Cardiac muscle cell (in vitro differentiated cells and primary cell): ENCODE results near the gene C20orf173. TPM values are rescaled to one million over a fixed set of nuclear protein-coding genes. Genes with fewer than 3 reads are reported as not detected.

Experiments used
- DNase-seq, 2 donors: peaks; one replicate each; pipeline versions ENCODE4 v3.0.0 to v3.0.0-alpha.2; 2010 to 2017; ENCODE audit warnings: low read depth in 1 of 2, low spot score in 1 of 2
- H3K27ac ChIP-seq: fragments of 200-600 bp; sonication (generic); 2 replicates; pipeline ENCODE4 v1.5.1; 2016
- H3K27me3 ChIP-seq: fragments of 200-600 bp; sonication (generic); 2 replicates; pipeline ENCODE4 v1.6.0; 2016; ENCODE audit warnings: control low read depth
- H3K36me3 ChIP-seq: fragments of 200-600 bp; sonication (generic); 2 replicates; pipeline ENCODE4 v1.5.1; 2016; ENCODE audit warnings: control low read depth
- H3K4me1 ChIP-seq: fragments of 200-600 bp; sonication (generic); 2 replicates; pipeline ENCODE4 v1.8.1; 2017; ENCODE audit warnings: low read depth, mild to moderate bottlenecking, mixed run types
- H3K4me3 ChIP-seq: fragments of 200-600 bp; sonication (generic); 2 replicates; pipeline ENCODE4 v1.5.1; 2016; ENCODE audit warnings: mild to moderate bottlenecking
- H3K9me3 ChIP-seq: fragments of 200-600 bp; sonication (generic); 2 replicates; pipeline ENCODE4 v1.5.1; 2017; ENCODE audit warnings: low read depth, mild to moderate bottlenecking, control low read depth
- polyA plus RNA-seq: library from polyadenylated mRNA; unstranded; fragments of >200 nt; fragmentation: Nextera tagmentation; extraction: Ambion mirVana; gene quantifications from 2 replicates; pipeline ENCODE4 v1.2.1, GENCODE V29; 2016
- total RNA-seq: library from RNA; depleted of rRNA; stranded (reverse); fragments of >200 nt; gene quantifications from 2 replicates; pipeline ENCODE4 v1.2.3, GENCODE V29; 2016
- TF ChIP-seq, protein P1 (sequence below): IDR thresholded peaks from 2 replicates; pipeline ENCODE4 v1.5.1; 2012; ENCODE audit warnings: low read depth, mild to moderate bottlenecking, low read length

C20orf173 gene
- total and polyA plus RNA-seq, 2 experiments from 2014 or later: not detected

DNA sequence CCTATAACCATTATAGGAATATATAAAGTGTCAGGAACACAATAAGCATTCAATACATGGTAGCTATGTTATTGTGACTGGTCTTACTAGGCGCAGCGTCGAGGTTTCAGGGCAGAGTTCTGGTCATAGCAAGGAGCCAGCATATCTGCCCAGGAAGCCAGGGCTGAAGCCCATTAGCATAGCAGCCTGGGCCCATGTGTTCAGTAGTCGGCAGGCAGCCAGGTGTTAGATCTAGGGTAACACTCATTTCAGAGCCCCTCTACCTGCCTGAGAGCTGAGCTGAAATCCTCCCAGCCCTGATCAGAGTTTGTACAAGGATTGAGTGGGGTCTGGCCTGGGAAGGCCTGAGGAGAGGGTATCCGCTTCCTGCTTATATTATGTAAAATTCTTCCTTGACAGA lies 32.1 kb downstream of the C20orf173 start:
- Histone ChIP-seq H3K4me3 (no peak overlapping the region), H3K36me3 (peaks cover 59% of the 10 kb centered on the region), H3K9me3 (no peaks in the 10 kb centered on the region), H3K27ac (no peak overlapping the region), H3K4me1 (no peaks in the 10 kb centered on the region), H3K27me3 (no peaks in the 10 kb centered on the region)
- DNase-seq: no peak
- TF ChIP-seq, protein P1, sequence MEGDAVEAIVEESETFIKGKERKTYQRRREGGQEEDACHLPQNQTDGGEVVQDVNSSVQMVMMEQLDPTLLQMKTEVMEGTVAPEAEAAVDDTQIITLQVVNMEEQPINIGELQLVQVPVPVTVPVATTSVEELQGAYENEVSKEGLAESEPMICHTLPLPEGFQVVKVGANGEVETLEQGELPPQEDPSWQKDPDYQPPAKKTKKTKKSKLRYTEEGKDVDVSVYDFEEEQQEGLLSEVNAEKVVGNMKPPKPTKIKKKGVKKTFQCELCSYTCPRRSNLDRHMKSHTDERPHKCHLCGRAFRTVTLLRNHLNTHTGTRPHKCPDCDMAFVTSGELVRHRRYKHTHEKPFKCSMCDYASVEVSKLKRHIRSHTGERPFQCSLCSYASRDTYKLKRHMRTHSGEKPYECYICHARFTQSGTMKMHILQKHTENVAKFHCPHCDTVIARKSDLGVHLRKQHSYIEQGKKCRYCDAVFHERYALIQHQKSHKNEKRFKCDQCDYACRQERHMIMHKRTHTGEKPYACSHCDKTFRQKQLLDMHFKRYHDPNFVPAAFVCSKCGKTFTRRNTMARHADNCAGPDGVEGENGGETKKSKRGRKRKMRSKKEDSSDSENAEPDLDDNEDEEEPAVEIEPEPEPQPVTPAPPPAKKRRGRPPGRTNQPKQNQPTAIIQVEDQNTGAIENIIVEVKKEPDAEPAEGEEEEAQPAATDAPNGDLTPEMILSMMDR: no peak

DNA sequence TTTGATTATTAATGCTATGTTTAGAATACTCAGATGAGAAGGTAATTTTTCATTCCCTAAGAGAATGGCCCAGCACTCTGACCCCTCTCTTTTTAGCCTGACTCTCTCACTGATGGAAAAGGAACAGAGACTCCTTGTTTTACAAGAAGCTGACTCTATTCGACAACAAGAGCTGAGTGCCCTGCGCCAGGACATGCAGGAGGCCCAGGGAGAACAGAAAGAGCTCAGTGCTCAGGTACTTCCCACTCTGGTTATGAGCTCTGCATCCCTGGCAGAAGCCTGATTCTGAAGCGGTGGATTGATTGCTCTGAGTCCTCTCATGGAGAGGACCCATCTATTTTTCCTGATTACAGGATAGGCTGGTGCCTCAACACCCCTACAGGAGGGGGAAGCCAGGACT lies 33.0 kb downstream of the C20orf173 start:
- TF ChIP-seq, protein P1: no peak
- Histone ChIP-seq H3K4me1 (no peaks in the 10 kb centered on the region), H3K9me3 (no peaks in the 10 kb centered on the region), H3K27me3 (no peaks in the 10 kb centered on the region), H3K4me3 (no peak overlapping the region), H3K27ac (no peak overlapping the region), H3K36me3 (peaks cover 61% of the 10 kb centered on the region)
- DNase-seq: no peak

DNA sequence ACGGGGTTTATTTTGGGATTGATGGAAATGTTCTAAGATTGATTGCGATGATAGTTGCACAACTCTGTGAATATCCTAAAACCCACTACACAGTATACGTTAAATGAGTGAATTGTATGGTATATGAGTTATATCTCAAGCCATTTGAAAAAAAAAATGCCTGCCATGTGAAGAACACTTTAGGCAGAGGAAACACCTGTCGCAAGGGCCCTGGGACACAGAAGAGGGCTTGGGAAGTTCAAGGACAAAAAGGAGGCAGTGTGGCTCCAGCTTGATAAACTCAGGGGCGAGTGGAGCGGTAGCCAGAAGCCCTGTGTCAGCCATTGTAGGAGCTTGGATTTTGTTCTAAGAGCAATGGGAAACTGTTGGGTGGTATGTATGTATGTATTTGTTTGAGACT lies 37.1 kb downstream of the C20orf173 start:
- Histone ChIP-seq H3K27me3 (no peaks in the 10 kb centered on the region), H3K27ac (no peak overlapping the region), H3K9me3 (no peaks in the 10 kb centered on the region), H3K4me1 (no peaks in the 10 kb centered on the region), H3K36me3 (peaks cover 52% of the 10 kb centered on the region), H3K4me3 (no peak overlapping the region)
- no peak for DNase-seq
- TF ChIP-seq, protein P1: no peak

DNA sequence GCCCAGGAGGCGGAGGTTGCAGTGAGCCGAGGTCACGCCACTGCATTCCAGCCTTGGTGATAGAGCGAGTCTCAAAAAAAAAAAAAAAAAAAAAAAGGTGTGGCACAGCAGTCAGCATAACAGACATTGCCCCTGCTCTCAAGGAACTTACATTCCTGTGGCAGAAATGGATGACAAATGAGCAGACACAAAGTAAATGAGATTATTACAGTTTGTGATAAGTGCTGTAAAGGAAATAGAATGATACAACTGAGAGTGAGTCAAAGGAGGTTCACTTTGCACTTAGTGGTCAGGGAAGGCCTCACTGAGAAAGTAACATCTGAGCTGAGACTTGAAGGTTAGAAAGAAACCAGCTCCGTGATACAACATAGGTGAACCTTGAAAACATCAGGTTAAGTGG lies 37.6 kb downstream of the C20orf173 start:
- no peak for DNase-seq
- Histone ChIP-seq H3K9me3 (no peaks in the 10 kb centered on the region), H3K36me3 (peaks cover 51% of the 10 kb centered on the region), H3K27ac (no peak overlapping the region), H3K4me3 (no peak overlapping the region), H3K27me3 (no peaks in the 10 kb centered on the region), H3K4me1 (no peaks in the 10 kb centered on the region)
- TF ChIP-seq, protein P1: no peak

DNA sequence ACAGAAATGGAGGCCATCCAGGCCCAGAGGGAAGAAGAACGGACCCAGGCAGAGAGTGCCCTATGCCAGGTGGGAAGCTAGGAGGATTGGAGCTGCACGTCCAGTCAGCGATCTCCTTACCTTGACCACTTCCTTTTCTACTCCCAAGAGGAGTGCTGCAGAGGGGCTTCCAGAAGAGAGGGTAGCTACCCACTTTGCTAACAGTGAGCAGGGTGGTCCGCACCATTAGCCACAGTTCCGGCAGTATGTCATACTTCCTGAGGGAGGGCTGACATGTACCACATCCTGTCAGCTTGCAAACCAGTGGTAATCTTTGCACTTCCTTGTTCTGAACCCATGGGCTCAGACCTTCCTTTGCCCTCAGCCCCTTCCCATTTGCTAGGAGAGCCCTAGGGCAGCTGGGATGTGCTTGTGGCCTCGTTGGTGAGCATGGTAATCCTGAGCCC lies 38.7 kb downstream of the C20orf173 start:
- DNase-seq: no peak
- Histone ChIP-seq H3K4me1 (no peaks in the 10 kb centered on the region), H3K4me3 (no peak overlapping the region), H3K27me3 (no peaks in the 10 kb centered on the region), H3K27ac (no peak overlapping the region), H3K9me3 (no peaks in the 10 kb centered on the region), H3K36me3 (peaks cover 55% of the 10 kb centered on the region)
- TF ChIP-seq, protein P1: no peak

DNA sequence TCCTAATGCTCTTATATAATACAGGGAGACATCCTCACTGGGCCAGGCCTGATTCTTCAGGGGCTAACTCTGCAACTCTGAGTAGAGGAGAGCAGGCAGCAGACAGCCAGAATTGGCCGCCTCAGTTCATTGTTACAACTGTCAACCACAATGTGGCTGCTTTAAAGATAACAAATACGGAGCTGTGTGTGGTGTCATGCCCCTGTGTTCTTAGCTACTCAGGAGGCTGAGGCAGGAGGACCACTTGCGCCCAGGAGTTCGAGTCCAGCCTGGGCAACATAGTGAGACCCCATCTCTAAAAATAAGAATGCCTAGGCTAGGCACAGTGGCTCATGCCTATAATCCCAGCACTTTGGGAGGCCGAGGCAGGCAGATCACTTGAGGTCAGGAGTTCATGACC lies 39.7 kb downstream of the C20orf173 start:
- Histone ChIP-seq H3K4me3 (no peak overlapping the region), H3K9me3 (no peaks in the 10 kb centered on the region), H3K27ac (no peak overlapping the region), H3K4me1 (no peaks in the 10 kb centered on the region), H3K27me3 (no peaks in the 10 kb centered on the region), H3K36me3 (peaks cover 48% of the 10 kb centered on the region)
- TF ChIP-seq, protein P1: no peak
- no peak for DNase-seq
